Activated CD4-positive, alpha-beta T cell treated with anti-CD3 and anti-CD28 coated beads, Interleukin-2, amount 50 U/mL, for 1 hour (primary cell): ENCODE results near the gene TMTC3.
A peak's percentile ranks its signal among the peaks of the same experiment; 100 is the strongest.
"Not testable (repeated sequence)": the region's sequence is repeated elsewhere in the genome, so short reads cannot be mapped to it uniquely, and the experiment has no call there.

Experiments
- DNase-seq: peaks from one replicate; pipeline ENCODE4 v3.0.0-alpha.2; 2020

The TMTC3 gene

GRCh38 chr12:88141774-88142609 lies at the start of gene TMTC3, which contains the start of gene CEP290:
Gene TMTC3, plus strand, starts transcription at chr12:88142307. Its CDS starts 6,009 bp downstream, at chr12:88148316.
Gene CEP290, minus strand, starts transcription at chr12:88142088. Its CDS starts 781 bp downstream, at chr12:88141307.
- peak; percentile 89 for DNase-seq

GRCh38 chr12:88092771-88093170 lies 49.3 kb upstream of the TMTC3 start:
- DNase-seq: no peak

DNA sequence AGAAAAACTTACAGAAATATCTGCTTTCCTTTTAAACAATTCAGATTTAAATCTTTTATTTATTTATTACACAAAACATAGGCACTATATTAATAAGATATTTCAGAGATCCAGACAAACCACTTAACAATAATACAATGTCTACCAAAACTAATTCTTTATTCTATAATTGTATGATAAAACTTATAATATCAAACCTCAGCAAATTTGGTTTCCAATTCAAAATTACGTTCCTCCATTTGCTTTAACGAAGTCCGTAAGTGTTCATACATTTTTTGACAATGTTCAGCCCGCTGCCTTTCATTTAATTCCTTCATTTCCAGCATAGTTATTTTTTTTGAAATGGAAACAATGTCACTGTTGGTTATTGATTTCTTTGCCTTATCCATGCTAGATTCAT lies 48.5 kb upstream of the TMTC3 start:
- no peak for DNase-seq

DNA sequence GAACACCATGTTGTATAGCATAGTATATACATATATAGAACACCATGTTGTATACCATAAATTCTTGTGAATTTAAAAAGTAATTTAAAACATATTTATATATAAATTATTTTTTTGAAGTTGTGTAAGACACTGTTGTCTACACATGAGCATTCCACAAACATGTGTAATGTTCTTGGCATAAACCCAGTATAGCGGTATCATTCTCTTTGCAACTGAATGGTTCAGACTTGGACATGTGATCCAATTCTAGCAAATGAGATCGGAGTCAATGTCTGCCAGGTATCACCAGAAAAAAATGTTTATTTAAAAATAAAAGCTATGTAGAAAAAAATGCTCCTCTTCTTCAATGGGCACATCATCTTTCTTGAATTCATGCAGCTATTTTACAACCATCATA lies 34.1 kb upstream of the TMTC3 start:
- no peak for DNase-seq

DNA sequence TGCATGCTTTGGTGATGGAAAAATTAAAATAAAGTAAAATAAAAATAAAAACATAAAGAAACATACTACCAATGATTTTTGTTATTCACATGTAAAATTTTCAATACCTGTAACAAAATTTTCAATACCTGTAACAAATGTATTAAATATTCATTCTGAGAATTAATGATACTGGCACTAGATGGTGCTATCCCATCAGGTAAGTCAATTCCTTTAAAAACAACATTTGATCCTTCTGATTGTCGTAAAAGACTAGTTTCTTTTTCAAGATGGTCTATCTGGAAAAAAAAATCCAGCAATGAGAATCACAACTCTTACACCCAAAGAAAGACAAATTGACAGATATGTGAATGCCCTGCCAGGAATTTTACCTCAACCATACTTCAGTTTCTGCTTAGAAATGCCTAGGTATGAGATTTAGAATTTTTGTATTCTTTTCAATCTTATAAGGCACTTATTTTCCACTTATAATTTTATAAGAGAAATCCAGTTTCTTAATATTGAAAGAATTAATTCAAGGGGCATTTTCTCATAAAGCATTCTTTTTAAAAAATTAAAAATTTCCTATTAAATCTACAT lies 30.9 kb upstream of the TMTC3 start:
- no peak for DNase-seq

DNA sequence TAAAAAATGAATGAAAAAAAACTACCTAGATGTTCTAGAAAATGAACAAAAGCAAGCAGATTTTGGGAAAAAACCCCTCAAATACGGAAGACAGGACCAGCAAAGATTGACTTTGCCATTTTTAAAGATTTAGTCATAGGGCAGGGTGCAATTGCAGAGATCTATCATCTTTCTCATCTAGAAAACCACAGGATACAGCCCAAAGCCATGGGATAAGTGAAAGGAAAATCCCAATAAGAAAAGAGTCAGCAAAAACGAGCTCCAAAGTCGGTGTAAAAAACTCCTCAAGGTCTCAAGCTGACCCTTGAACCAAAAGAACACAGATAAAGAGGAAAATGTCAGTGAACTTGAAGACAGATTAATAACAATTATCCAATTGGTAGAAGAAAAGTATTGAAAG lies 28.2 kb upstream of the TMTC3 start:
- DNase-seq: no peak

- no peak for DNase-seq
Observed at GRCh38 chr12:88122666-88123065, 19.4 kb upstream of the TMTC3 start.

- DNase-seq: no peak
Observed at GRCh38 chr12:88127099-88127498, 15.0 kb upstream of the TMTC3 start.

DNA sequence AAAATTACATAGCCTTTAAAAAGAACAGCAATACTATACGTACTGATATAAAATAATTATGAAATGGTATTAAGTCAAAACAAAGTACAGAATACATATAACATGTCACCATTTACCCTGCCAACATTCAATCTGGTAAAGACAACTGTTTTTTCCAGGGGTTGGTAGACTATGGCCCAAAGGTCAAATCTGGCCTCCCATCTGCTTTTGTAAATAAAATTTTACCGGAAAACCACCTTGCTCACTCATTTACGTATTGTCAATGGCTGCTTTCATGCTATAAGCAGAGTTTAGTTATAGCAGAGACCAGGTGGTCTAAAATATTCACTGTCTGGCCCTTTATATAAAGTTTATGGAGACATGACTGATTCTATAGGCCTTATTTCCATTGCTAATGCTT lies 14.3 kb upstream of the TMTC3 start:
- no peak for DNase-seq

DNA sequence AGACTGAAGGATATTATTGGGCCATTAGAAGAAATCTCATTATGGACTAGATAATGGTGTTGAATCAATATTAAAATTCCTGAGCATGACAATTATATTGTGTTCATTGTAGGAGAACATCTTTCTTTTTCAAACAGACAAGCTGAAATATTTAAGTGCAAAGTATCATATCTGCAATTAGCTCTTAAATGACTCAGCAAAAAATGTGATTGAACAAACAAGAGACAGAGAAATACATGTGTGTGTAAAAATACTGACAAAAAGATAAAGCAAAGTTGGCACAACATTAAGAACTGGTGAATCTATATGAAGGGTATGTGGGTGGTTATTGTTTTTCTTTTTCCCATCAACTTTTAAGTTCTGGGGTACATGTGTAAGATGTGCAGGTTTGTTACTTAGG lies 9.7 kb upstream of the TMTC3 start:
- no peak for DNase-seq

DNA sequence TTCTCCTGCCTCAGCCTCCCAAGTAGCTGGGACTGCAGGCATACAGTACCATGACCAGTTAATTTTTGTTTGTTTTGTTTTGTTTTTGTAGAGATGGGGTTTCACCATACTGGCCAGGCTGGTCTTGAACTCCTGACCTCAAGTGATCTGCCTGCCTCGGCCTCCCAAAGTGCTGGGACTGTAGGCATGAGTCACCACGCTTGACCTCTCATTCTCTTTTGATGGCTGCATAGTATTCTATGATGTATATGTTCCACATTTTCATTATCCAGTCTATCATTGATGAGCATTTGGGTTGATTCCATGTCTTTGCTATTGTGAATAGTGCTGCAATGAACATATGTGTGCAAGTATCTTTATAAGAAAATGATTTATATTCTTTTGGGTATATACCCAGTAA lies 8.9 kb upstream of the TMTC3 start:
- not testable (repeated sequence) for DNase-seq

- DNase-seq: not testable (repeated sequence)
Observed at GRCh38 chr12:88139711-88140110, 2.4 kb upstream of the TMTC3 start.

DNA sequence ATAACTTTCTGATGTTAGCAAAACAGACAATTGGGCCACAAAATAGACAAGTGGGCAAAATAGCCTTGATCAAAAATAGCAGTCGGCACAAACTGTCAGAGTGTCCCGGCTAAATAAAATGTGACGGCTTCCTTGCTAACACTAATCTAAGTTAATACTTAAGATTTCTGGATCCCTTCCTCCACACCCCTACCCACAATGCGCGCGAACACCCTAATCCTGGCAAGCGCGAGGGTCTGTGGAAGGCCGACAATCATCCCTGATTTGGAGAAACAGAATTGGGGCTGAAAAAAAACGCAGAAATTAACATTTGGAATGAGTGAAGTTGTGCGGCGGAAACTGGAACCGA lies 708 bp upstream of the TMTC3 start:
- no peak for DNase-seq

GRCh38 chr12:88142610-88142991 lies 494 bp downstream of the TMTC3 start:
- peak; percentile 9 for DNase-seq

DNA sequence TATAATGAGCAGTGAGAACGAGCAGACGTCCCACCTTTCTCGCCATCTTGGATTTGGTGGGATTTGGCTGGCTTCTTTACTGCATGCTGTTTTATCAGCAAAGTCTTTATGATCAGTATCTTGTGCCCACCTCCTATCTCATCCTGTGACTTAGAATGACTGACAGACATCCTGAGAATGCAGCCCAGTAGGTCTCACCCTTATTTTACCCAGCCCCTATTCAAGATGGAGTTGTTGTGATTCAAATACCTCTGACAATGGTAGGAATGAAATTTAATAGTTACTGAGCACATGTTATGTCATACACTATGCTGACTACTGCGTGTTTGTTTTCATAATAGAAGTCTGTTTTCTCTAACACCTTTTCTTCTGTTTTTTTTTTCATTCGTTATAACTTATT lies 1.9 kb downstream of the TMTC3 start:
- no peak for DNase-seq

GRCh38 chr12:88144546-88145468 lies 2.7 kb downstream of the TMTC3 start:
- DNase-seq: no peak

GRCh38 chr12:88145567-88146505 lies 3.7 kb downstream of the TMTC3 start:
- DNase-seq: no peak

DNA sequence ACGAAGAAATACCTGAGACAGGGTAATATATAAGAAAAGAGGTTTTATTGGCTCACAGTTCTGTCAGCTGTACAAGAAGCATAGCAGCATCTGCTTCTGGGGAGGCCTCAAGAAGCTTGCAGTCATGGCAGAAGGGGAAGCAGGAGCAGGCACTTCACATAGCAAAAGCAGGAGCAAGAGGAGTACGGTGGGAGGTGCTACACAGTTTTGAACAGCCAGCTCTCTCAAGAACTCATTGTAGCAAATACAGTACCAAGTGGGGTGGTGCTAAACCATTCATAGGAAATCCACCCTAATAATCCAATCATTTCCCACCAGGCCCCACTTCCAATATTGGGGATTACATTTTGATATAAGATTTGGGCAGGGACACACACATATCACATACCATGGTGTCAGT lies 8.0 kb downstream of the TMTC3 start:
- DNase-seq: no peak

DNA sequence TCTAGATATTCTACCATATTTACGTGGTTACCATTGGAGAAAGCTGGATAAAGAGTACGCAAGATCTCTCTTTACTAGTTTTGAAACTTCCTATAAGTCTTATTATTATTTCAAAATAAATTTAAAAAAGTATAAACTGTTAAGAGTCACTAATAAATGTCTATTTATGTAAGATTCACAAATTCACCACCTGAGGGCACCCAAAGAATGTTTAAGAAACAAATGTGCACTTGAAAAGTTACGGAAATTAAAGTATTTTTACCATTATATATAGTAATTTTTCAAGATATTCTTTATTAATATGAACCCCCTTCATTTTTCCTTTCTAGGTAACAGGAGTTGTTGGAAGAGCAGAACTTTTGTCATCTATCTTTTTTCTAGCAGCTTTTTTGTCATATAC lies 11.9 kb downstream of the TMTC3 start:
- DNase-seq: no peak

DNA sequence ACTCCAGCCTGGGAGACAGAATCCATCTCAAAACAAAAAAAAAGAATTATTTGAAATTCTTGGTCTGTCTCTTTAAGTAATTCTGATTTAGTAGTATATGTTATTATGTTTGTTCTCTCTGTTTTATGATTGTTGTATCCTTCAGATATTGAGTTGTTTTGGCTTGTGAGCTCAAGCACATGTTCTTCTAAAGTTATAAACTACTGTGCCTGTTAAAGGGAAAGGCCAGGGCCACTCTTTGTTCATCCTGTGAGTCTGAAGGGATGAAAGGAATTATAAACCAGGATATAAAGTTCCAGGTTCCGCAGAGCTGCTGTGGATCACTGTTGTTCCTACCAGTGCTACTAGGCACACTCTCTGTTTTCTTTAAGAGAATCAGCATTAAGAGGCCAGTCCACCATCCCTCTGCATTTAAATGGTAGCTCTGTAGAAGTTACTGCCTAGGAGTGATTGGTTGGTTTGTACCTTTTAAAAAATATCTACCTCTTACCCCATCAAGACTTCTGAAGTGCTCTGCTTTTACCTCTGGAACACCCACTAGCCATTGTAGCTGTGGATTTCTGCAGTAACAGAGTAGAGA lies 14.1 kb downstream of the TMTC3 start:
- no peak for DNase-seq

DNA sequence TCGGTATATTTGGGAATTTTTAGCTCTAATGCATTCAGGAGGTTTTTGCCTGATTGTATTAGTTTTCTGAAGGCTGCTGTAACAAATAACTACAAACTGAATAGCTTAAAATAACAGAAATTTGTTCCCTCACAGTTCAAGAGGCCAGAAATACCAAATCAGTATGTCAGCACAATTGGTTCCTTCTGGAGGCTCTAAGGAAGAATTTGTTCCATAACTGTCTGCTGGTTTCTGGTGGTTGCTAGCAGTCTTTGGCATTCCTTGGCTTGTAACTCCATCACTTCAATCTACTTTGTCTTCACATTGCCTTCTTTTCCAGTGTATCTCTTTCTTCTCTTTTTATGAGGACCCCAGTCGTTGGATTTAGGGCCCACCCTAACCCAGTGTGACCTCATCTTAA lies 21.3 kb downstream of the TMTC3 start:
- no peak for DNase-seq

GRCh38 chr12:88166179-88166578 lies 24.1 kb downstream of the TMTC3 start:
- no peak for DNase-seq
